Fibroblast of lung (primary cell): ENCODE results near the gene MLKL. TPM values are rescaled to one million over a fixed set of nuclear protein-coding genes. Genes with fewer than 3 reads are reported as not detected.

ENCODE experiments used
- DNase-seq, 2 donors: peaks; one replicate each; pipeline versions ENCODE4 v3.0.0 to v3.0.0-alpha.2; 2010; ENCODE audit warnings: low read depth in 2 of 2
- H2AFZ ChIP-seq: 2 replicates; pipeline ENCODE4 v1.5.1; 2012; ENCODE audit warnings: low read length, control low read depth, inconsistent platforms
- H3K27ac ChIP-seq: 2 replicates; pipeline ENCODE4 v1.5.1; 2011; ENCODE audit warnings: low read length, control low read depth; ENCODE audit not compliant: insufficient read depth
- H3K27me3 ChIP-seq: 2 replicates; pipeline ENCODE4 v1.5.1; 2011; ENCODE audit warnings: mild to moderate bottlenecking, low read length; ENCODE audit not compliant: control insufficient read depth, insufficient read depth
- H3K36me3 ChIP-seq: 2 replicates; pipeline ENCODE4 v1.5.1; 2011; ENCODE audit warnings: low read length; ENCODE audit not compliant: control insufficient read depth, insufficient read depth
- H3K4me1 ChIP-seq: 2 replicates; pipeline ENCODE4 v1.5.1; 2011; ENCODE audit warnings: low read length; ENCODE audit not compliant: control insufficient read depth, insufficient read depth; ENCODE audit errors: extremely low read depth
- H3K4me2 ChIP-seq: 2 replicates; pipeline ENCODE4 v1.5.1; 2011; ENCODE audit warnings: low read length, control low read depth; ENCODE audit not compliant: insufficient read depth; ENCODE audit errors: extremely low read depth
- H3K4me3 ChIP-seq, 4 experiments: fragments of 200-600 bp in 1 of 4; sonication (generic) in 1 of 4; replicated peaks in 1 of 4; 2 replicates each; pipeline ENCODE4 v1.5.1; 2011 to 2016; ENCODE audit warnings: low read length in 4 of 4, low read depth in 3 of 4, mild to moderate bottlenecking in 3 of 4, control low read depth in 2 of 4, inconsistent platforms in 1 of 4, mixed read lengths in 1 of 4; ENCODE audit not compliant: insufficient read depth in 1 of 4; ENCODE audit errors: control extremely low read depth in 1 of 4
- H3K79me2 ChIP-seq: 2 replicates; pipeline ENCODE4 v1.5.1; 2012; ENCODE audit warnings: mild to moderate bottlenecking, low read length, inconsistent platforms; ENCODE audit not compliant: control insufficient read depth, insufficient read depth
- H3K9ac ChIP-seq: 2 replicates; pipeline ENCODE4 v1.5.1; 2011; ENCODE audit warnings: mild to moderate bottlenecking, low read length, control low read depth; ENCODE audit not compliant: insufficient read depth
- H3K9me3 ChIP-seq: 2 replicates; pipeline ENCODE4 v1.5.1; 2012; ENCODE audit warnings: low read depth, low read length; ENCODE audit not compliant: control insufficient read depth, insufficient read depth
- H4K20me1 ChIP-seq: 2 replicates; pipeline ENCODE4 v1.5.1; 2011; ENCODE audit warnings: low read length; ENCODE audit not compliant: control insufficient read depth, insufficient read depth; ENCODE audit errors: extremely low read depth
- EZH2 ChIP-seq: IDR thresholded peaks from 2 replicates; pipeline ENCODE4 v1.5.1; 2012; ENCODE audit warnings: low read length, control low read depth, mild to moderate bottlenecking; ENCODE audit errors: missing control alignments
- polyA plus RNA-seq, 2 donors: library from polyadenylated mRNA; depleted of rRNA in 1 of 2; stranded (reverse) in 1 of 2; unstranded in 1 of 2; fragments of >200 nt; gene quantifications; 2 replicates each; pipeline ENCODE4 v1.2.1, GENCODE V29; 2011 to 2012; ENCODE audit warnings: missing spikeins in 1 of 2
- total RNA-seq: library from RNA; depleted of rRNA; stranded (reverse); fragments of >200 nt; gene quantifications from 2 replicates; pipeline ENCODE4 v1.2.1, GENCODE V29; 2014
- TF ChIP-seq, protein P1 (sequence below), 2 donors: IDR thresholded peaks in 1 of 2; conservative IDR thresholded peaks in 1 of 2; 1 replicate in 1 of 2; 2 replicates in 1 of 2; pipeline ENCODE4 v1.5.1; 2011 to 2012; ENCODE audit warnings: low read length in 2 of 2, control low read depth in 1 of 2, inconsistent platforms in 1 of 2, low read depth in 1 of 2, mild to moderate bottlenecking in 1 of 2

MLKL gene
- total and polyA plus RNA-seq, 2 donors (not counting 1 experiment from before 2014, with no cell fraction given), result 4.8 to 5.8 TPM

DNA sequence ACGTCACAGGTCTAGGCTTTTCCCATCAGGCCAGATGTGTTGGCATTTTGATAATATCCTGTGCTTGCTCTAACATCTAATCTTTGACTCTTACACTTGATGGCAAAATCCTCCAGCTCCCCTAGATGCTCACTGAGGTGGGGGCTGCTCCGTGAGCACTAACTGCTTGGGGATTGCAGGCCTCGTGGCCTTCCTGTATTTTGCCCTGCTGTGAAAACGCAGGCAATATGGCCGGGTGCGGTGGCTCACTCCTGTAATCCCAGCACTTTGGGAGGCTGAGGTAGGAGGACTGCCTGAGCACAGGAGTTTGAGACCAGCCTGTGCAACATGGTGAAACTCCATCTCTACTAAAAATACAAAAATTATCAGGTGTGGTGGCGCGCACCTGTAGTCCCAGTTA is 9.7 kb upstream of the MLKL start:
- H3K9ac ChIP-seq, result no peak overlapping the region
- H3K27me3 ChIP-seq, result peaks cover 4% of the 10 kb centered on the region
- no peaks in the 10 kb centered on the region for H3K9me3 ChIP-seq
- H3K4me3 ChIP-seq, result no peak overlapping the region
- H3K36me3 ChIP-seq, result no peaks in the 10 kb centered on the region
- no peaks in the 10 kb centered on the region for H3K4me1 ChIP-seq
- H3K4me2 ChIP-seq, result no peak overlapping the region
- H2AFZ ChIP-seq, result no peak overlapping the region
- no peak overlapping the region for H3K27ac ChIP-seq
- peaks cover 2% of the 10 kb centered on the region for H4K20me1 ChIP-seq
- no peak for DNase-seq
- no peak for TF ChIP-seq EZH2
- TF ChIP-seq, protein P1, sequence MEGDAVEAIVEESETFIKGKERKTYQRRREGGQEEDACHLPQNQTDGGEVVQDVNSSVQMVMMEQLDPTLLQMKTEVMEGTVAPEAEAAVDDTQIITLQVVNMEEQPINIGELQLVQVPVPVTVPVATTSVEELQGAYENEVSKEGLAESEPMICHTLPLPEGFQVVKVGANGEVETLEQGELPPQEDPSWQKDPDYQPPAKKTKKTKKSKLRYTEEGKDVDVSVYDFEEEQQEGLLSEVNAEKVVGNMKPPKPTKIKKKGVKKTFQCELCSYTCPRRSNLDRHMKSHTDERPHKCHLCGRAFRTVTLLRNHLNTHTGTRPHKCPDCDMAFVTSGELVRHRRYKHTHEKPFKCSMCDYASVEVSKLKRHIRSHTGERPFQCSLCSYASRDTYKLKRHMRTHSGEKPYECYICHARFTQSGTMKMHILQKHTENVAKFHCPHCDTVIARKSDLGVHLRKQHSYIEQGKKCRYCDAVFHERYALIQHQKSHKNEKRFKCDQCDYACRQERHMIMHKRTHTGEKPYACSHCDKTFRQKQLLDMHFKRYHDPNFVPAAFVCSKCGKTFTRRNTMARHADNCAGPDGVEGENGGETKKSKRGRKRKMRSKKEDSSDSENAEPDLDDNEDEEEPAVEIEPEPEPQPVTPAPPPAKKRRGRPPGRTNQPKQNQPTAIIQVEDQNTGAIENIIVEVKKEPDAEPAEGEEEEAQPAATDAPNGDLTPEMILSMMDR (conservative IDR thresholded peaks at IDR 0.05 in 1 of 2, IDR thresholded peaks at IDR 0.05 in 1 of 2; ENCODE audit: low read depth in 1 of 2, low read length in 2 of 2), result no peak
- no peaks in the 10 kb centered on the region for H3K79me2 ChIP-seq

DNA sequence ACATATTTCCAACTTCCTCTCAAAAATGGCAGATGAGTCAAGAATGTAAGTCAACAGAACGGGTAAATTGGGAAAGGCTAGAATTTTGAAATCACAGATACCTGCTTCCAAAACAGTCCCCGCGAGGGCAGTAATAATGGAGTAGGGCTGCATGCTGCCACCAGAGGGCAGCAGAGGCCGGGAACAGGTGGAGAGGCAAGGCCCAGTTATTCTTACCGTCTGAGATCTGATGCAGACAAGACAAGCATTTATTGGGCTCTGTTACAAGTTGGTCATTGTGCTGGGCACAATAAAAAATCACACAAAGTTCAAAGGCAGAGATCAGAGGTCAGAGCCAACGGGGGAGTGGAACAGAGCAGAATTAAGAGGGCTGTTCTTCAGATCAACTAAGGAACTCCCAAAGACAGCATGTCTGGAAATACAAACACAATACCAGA is 8.8 kb upstream of the MLKL start:
- Histone ChIP-seq H3K4me3 (no peak overlapping the region), H3K9me3 (no peaks in the 10 kb centered on the region), H3K4me2 (no peak overlapping the region), H3K36me3 (no peaks in the 10 kb centered on the region), H3K4me1 (no peaks in the 10 kb centered on the region), H3K9ac (no peak overlapping the region), H3K79me2 (no peaks in the 10 kb centered on the region), H3K27me3 (peaks cover 4% of the 10 kb centered on the region), H4K20me1 (peaks cover 2% of the 10 kb centered on the region), H3K27ac (no peak overlapping the region), H2AFZ (no peak overlapping the region)
- TF ChIP-seq, protein P1 (conservative IDR thresholded peaks at IDR 0.05 in 1 of 2, IDR thresholded peaks at IDR 0.05 in 1 of 2; ENCODE audit: low read depth in 1 of 2, low read length in 2 of 2), result peak; percentile 97 to 98
- TF ChIP-seq EZH2, result no peak
- DNase-seq, result peak; percentile 50 to 74

DNA sequence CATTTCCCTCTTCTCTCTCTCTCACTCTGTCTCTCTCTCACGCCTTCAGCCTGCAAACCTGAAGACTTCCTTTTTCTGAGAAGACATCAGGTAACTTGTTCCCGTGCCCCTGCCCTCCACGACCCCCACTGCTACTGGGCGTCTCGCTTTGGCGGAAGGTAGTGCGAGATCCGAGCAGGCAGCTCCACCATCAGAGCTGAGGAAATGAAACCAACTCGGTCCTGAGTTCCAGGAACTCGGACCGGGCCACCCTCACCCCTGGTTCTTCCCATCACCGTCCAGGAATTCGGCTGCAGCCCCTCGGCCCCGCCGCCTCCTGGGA is 585 bp downstream of the MLKL start:
- Histone ChIP-seq H3K4me1 (peaks cover 3% of the 10 kb centered on the region), H3K4me3 (peak overlapping the region; percentile 67 to 88 (median 72)), H3K27me3 (no peaks in the 10 kb centered on the region), H3K36me3 (no peaks in the 10 kb centered on the region), H3K9me3 (no peaks in the 10 kb centered on the region), H3K79me2 (no peaks in the 10 kb centered on the region), H3K4me2 (peak overlapping the region; percentile 59), H3K9ac (peak overlapping the region; percentile 72), H3K27ac (peak overlapping the region; percentile 77), H4K20me1 (no peaks in the 10 kb centered on the region), H2AFZ (peak overlapping the region; percentile 81)
- peak in 1 of 2 donors; percentile 20 for DNase-seq
- TF ChIP-seq, protein P1 (conservative IDR thresholded peaks at IDR 0.05 in 1 of 2, IDR thresholded peaks at IDR 0.05 in 1 of 2; ENCODE audit: low read depth in 1 of 2, low read length in 2 of 2), result no peak
- no peak for TF ChIP-seq EZH2
